Astrocyte (in vitro differentiated cells and primary cell): ENCODE data around the gene PIK3C2G.

Experiments used
- EZH2 ChIP-seq: IDR thresholded peaks from 2 replicates; pipeline ENCODE4 v1.6.1; 2012; ENCODE audit warnings: mild to moderate bottlenecking, low read length, inconsistent platforms; ENCODE audit not compliant: insufficient read depth
- TF ChIP-seq, protein P1 (sequence below): IDR thresholded peaks from 2 replicates; pipeline ENCODE4 v1.5.1; 2011; ENCODE audit warnings: low read depth, mild to moderate bottlenecking, inconsistent platforms, low read length, moderate library complexity; ENCODE audit not compliant: insufficient read depth

DNA sequence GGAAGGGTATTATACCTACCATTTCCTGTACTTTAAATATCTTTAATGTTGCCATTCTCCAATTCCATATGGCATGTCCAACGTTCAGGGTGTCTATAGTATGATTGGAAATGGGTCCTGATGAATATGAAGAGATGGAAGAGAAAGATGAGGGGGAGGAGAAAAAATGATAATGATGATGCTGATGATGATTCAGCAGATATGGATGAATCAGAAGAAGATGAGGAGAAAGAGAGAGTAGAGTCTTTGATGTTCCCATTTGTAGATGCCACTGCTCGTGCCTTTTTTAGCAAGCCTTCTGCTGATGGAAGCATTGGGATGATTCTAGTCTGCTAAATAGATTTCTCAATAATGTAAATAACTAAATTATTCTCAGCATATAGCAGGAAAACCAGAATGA lies 163.5 kb downstream of the PIK3C2G start:
- TF ChIP-seq, protein P1, sequence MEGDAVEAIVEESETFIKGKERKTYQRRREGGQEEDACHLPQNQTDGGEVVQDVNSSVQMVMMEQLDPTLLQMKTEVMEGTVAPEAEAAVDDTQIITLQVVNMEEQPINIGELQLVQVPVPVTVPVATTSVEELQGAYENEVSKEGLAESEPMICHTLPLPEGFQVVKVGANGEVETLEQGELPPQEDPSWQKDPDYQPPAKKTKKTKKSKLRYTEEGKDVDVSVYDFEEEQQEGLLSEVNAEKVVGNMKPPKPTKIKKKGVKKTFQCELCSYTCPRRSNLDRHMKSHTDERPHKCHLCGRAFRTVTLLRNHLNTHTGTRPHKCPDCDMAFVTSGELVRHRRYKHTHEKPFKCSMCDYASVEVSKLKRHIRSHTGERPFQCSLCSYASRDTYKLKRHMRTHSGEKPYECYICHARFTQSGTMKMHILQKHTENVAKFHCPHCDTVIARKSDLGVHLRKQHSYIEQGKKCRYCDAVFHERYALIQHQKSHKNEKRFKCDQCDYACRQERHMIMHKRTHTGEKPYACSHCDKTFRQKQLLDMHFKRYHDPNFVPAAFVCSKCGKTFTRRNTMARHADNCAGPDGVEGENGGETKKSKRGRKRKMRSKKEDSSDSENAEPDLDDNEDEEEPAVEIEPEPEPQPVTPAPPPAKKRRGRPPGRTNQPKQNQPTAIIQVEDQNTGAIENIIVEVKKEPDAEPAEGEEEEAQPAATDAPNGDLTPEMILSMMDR = no peak
- no peak for TF ChIP-seq EZH2
